HG02973 (cell line): ENCODE data around the gene GMEB2.
"Not testable (repeated sequence)": the region's sequence is repeated elsewhere in the genome, so short reads cannot be mapped to it uniquely, and the experiment has no call there.

Experiments used
- ATAC-seq: cut with Tn5 transposase; IDR thresholded peaks from one replicate; pipeline ENCODE4 v1.9.1; 2021; ENCODE audit warnings: moderate library complexity; ENCODE audit not compliant: unreplicated experiment

GMEB2 gene

DNA sequence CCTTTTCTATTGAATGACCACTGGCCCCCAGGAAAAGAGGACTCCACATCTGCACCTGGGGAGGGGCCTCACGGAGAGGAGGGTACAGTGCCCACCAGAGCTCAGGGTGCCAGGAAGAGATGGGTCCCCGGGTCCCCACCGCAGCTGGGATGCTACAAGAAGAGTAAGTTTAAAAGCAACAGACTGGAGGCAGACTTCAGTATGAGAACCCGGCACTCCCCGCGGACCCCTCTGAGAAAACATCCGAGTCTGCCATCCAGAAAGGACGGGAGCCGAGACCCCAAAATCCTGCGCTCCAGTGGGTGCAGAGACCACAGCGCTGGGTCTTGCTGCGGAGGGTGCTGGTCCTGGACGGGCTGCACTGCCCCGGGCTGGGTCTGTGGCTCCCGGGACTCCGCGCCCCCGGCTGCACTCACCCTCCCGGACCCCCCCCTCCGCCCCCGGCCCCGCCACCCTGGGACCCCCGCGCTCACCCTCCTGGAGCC is 53.2 kb downstream of the GMEB2 start:
- no peak for ATAC-seq

DNA sequence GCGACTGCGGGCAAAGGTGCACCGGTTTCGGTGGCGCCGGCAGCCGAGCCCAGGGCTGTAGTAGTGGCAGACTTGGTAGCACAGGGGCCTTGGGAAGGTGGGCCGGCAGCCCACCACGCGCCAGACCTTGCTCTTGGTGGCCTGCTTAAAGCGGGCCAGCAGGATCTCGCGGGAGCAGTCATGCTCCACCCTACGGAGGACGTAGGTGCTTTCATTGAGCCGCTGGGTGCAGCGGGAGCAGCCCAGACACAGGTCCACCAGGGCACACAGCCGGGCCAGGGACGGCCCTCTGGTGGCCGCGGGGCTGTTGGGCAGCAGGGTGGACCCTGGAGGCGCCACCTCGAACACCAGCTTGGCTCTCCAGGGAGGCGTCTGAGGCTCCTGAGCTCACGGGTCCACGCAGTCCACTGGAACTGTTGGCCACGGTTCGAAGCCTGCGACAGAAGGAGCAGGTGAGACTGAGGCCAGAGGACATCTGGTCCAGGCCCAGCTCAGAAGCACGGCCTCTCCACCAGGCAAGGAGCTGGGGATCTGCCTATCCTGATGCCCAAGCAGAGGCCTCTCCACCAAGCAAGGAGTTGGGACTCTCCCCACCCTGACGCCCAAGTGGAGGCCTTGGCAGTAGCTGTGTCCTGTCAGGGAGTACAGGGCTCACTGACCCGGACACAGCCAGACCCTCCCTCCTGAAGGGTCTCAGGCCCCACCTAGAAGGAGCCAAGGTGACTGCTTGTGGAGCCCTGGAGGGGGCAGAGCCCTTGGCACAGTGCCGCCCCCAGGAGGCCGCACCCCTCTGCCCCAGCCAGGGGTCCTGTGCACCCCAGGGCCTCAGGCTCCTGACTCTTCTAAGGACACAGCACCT is 53.9 kb downstream of the GMEB2 start:
- no peak for ATAC-seq

DNA sequence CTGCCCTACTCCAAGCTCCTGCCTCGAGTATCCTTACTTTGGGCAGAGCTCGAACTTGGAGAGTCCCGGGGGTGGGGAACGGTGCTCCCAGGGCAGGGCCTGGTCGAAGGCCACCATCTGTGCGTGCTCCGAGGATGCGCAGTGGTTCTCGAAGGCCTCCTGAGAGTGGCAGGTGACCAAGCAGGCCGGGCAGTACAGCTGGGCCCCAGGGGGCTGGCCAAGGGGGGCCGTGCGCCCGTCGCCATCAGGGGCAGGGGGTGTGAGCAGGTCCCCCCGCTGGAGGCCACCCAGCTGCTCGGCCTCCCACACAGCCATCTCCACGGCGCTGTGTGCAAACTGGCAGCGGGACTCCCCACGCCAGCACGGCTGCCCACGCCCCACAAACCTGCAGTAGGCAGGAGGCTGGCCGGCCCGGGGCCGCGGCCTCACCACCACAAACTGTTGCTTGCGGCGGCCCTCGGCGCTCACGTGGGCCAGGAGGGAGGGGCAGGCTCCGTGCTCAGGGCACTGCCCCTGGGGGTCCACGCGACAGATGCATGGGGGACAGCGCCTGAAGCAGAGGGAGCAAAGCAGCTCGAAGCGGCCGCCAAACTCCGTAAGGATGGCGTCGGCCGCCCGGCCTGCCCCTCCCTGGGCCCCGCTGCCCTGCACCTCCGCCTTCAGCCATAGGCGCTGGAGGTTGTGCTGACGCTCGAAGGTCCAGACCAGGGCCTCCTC is 54.7 kb downstream of the GMEB2 start:
- no peak for ATAC-seq

DNA sequence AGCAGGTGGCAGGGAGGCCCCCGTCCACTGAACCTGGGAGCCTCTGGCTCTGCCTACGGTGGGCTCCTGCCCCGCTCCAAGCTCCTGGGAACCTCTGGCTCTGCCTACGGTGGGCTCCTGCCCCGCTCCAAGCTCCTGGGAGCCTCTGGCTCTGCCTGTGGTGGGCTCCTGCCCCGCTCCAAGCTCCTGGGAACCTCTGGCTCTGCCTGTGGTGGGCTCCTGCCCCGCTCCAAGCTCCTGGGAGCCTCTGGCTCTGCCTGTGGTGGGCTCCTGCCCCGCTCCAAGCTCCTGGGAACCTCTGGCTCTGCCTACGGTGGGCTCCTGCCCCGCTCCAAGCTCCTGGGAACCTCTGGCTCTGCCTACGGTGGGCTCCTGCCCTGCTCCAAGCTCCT is 55.8 kb downstream of the GMEB2 start:
- ATAC-seq = not testable (repeated sequence)

DNA sequence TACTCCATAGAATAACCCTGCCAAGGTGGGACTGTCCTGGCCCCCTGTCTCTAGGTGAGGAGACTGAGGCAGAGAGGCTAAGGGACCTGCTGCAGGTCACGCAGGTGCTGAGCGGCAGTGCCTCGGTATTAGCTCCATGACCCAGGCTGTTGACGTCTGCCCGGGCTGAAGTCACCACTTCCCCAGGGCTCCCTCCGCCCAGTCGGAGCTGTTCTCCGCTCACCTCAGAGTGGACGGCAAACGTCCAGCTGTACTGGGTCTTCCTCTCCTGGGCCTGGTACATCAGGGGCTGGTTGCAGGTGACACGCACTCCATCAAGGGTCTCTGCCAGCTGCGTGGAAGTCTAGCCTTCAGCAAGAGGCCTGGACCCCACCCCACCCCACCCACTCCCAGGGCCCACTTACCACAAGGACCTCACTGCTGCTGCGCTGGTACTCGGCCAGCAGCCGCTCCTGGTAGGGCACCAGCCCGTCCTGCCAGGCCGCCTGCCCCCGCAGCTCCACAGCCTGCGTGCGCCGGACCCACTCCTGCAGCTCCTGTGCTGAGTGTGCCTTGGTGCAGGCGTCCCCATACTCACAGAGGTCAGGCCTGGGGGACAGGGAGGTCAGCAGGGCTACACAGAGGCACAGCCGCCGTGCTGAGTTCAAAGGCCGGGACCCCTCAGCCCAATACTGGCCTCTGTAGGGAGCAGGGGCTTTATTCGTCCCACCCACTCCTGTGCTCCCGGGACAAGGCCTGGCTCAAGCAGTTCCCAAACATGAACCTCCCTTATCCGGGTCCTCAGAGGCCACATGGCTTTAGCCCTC is 56.4 kb downstream of the GMEB2 start:
- ATAC-seq = no peak

DNA sequence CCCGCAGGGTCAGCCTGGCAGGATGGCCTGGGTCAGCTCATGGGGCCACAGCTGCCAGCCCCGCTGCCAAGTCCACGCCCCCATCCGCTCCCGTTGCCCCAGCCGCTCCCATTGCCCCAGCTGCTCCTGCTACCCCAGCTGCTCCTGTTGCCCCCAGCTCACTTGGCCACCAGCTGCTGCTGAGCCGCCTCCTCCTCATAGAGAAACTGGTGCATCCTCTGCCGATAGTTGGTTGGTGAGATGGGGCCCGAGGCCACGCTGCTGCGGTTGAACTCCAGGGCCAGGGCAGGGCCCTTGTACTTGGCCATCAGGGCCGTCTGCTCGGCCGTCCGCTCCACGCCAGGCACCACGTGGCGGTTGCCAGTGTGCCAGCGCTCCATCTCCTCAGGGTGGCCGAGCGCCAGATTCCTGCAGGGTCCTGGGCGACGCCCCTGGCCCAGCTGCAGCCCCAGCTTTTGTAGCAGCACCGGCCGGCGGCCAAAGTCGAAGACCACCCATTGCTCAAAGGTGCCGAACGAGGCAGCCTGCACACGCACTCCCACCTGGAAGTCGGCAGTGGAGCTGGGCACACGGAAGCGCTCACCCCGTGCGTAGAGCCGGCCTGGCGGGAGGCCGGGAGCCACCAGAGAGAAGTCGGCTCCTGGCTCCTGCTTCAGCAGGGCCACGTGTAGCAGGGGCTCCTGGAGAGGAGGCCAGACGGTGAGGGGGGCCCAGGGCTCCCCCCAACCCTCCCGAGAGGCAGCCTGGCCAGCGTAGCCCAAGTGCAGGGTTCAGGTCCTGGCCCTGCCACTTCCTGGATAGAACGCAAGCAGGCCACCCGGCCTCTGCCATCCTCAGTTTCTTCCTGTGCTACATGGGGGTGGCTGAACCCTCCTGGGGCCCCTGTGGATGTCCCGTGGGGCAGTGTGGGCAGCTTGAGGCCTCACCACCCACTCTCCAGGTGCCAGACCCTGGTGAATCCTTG is 57.6 kb downstream of the GMEB2 start:
- no peak for ATAC-seq

DNA sequence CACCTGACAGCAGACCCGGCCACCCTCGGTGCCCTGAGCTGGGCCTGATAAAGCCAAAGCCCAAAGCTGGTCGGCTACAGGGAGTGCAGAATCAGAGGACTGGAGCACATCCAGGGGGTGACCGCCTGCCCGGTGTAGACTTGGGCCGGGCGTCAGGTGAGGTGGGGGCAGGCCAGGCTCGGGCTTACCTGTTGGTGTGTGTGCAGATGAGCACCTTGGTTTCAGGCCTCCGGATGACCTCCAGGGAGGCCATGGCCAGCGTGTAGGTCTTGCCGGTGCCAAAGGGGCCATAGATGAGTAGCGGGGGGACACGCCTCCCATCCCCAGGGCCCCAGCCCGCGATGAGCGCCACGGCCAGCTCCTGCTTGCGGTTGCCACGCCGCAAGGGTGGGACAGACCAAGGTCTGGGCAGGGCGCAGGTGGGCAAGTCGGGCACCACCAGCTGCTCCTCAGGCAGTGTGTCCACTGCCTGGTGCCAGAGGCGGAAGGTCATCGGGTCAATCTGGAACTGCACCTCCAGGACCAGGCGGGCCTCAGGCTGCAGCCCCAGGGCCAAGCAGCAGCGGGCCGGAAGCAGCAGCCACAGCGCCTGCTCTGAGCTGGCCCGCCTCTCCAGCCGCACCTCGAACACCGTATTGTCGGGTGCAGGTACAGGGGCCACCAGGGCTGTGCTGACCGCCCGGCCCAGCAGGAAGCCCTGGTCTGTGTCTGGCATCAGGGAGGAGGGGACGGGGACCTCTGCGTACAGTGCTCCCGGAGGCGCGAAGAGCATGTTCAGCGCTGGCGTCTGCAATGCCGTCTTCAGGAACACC is 58.5 kb downstream of the GMEB2 start:
- no peak for ATAC-seq

DNA sequence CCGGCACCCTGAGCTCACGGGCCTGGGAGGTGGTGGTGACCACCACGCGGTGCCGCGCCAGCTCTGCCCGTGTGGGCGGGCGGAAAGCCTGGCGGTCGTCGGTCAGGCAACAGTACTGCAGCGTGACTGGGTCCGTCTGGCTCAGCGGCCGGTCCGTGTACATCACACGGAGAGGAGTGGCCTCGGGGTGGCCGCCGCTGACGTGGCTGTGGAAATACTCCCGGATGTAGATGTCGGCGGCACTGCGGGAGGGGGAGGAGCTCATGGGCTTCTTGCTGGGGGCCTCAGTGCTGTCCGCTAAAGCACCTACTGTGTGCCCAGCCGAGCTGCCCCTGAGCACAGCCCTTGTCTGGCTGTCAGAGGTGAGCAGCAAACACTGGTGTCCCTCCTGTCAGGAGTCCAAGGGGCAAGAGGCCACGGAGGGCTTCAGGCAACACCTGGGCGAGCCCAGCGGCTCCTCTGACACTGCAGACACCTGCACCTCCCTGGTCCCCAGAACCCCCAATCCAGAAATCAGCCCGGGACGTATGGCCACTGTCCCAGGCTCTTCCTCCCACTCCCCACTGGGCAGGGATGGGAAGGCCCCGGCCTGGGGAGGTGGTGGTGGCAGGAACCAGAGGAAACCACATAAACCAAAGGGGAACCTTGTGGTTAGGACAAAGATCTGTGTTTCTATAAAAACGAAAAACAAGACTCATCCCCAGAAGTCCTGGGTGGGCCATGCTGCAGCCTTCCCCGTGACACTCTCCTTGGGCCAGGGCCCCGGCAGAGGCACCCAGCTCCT is 59.3 kb downstream of the GMEB2 start:
- peak; percentile 57 for ATAC-seq

DNA sequence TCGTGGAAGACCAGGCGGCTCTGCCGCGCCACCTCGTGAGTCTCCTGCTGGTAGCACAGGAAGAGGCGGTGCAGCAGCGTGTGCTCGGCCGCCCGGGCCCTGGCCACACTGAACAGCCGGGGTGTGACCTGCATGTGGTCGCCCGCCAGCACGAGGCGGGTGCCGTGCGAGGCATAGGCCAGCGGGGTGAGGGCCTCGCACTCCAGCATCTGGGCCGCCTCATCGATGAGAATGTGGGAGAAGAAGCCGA is 59.8 kb downstream of the GMEB2 start:
- ATAC-seq = no peak

DNA sequence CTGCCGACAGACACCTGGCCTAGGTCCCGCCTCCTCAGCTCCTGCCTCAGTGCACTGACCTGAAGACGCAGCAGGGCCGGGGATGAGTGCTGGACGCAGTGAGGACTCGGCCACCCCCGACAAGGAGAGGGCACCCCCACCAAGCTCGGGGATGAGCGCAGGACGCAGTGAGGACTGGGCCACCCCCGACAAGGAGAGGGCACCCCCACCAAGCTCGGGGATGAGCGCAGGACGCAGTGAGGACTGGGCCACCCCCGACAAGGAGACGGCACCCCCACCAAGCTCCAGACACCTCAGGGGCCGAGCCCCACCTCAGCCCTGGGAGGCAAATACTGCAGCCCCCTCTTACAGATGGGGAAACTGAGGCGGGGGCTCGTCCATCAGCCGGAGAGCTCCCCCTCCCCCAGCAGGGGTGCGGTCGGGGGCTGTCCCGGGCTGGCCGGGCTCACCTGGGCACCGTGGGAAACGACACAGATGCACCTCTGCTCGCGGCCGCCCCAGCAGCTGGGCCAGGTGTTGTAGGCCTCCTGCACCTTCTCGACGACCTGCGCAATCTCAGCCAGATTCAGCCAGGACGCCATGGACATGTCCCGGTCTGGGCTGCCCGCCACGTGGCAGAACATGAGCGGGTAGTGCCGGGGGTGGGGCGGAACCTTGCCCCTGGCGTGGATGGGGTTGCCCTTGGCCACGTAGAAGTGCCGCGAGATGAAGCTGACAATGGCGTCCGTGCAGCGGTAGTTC is 60.3 kb downstream of the GMEB2 start:
- no peak for ATAC-seq

DNA sequence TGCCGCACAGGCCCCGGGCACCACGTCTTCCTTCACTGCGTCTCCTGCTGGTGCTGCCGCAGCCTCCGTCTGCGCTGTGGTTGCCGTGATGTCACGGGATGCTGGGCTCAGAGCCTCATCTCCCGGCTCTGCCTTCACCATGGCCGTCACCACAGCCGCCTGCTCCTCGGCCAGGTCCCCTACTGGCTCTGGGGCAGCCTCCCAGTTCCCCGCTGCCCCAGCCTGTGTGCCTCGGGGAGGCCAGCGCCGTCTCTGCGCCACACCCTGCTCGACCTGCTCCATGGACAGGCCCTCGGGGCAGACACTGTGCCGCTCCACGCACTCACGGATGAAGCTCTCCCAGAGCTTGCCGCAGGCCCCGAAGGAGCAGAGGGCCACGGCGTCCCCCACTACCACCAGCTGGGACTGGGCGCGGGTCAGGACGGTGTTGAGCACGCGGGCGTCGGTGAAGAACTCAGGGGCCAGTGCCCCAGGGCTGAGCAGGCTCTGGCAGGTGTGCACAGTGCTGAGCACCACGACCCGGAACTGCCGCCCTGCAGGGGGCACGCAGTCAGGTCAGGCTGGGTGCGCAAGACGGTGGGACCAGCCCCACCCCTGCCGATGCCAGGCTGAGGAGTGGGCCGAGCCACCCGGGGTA is 61.1 kb downstream of the GMEB2 start:
- no peak for ATAC-seq

DNA sequence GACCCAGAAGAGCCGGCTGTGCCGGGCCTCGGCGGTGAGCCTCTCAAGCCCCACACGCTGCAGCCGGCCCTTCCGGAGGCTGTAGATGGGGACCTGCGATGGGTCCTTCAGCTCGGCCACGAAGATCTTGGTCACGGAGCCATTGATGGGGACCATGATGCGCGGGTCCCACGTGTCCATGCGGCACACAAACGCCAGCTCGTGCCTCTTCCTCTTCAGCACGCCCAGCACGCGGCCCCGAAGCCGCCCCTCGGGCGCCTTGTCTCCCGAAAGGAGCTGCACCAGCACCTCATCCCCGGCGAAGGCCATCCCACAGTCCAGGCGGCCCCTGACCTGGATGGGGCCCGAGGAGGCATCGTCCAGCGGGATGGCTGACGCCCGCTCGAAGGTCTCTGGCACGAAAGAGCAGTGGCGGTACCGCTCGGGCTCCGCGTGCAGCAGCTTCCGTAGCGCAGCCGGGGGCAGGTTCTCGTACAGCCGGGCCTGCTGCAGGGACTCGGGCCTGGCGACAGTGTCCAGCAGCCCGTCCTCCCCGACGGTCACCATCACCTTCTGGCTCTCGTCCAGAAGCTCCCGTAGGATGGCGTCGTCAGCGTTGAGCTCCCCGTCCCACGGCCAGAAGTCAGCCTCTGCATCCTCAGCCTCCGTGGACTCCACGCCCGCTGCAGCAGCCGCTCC is 61.7 kb downstream of the GMEB2 start:
- no peak for ATAC-seq

DNA sequence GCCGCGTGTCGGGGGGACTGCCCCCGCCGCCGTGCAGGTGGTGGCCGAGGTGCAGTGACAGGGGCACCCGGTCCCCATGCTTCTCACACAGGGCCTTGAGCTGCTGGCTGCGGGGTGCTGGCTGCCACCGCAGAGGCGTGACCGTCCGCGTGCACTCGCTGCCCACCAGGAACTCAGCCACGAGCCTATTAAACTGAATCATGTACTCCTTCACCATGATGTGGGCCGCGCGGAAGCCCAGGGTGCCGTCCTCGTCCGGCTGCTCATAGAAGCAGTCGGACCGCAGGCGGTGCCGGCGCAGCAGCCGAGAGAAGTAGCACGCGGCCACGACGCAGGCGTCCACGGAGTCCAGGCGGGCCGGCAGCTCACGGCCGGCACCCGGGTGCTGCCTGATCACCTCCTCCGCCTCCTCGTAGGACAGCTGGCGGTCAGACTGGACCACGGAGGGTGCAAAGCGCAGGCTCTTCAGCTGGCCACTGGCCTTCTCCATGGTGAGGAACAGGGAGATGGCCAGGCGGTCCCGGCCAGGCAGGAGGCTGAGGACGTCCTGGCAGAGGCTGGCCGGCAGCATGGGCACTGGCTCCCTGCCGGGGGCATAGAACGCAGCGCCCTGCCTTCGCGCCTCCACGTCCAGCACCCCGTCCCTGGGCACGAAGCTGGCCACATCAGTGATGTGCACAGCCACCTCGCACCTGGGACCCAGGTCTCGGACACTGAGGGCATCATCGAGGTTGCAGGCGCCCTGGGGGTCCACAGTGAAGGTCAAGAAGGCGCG is 62.7 kb downstream of the GMEB2 start:
- no peak for ATAC-seq

DNA sequence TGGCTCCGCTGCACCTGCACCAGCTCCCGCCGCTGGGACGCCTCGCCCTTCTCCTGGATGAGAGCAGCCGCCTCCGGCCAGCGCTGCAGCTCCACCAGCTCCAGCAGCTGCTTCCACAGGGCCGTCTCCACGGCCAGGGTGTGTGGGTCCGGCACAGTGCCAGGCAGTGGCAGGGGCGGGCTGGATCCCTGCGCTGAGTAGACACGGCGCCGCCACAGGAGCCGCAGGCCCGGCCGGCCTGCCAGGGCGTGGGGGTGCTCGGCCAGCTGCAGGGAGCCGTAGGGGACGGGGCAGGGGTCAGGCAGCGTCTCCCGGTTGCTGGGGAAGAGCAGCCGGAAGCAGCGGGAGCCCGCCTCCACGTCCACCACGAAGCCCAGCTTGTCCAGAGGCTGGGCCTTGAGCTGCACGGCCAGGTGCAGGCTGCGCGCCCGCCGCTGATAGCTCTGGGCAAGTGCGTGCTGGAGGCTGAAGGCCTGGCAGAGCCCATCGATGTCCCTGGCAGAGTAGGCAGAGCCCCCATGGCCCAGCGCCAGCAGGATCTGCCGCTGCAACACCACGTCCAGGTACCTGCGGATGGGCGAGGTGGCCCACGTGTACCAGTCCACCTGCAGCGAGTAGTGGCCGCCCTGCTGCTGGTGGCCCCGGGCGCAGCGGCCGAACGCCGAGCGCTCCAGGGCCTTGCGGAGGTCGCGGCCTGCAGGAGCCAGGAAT is 63.5 kb downstream of the GMEB2 start:
- ATAC-seq = no peak

DNA sequence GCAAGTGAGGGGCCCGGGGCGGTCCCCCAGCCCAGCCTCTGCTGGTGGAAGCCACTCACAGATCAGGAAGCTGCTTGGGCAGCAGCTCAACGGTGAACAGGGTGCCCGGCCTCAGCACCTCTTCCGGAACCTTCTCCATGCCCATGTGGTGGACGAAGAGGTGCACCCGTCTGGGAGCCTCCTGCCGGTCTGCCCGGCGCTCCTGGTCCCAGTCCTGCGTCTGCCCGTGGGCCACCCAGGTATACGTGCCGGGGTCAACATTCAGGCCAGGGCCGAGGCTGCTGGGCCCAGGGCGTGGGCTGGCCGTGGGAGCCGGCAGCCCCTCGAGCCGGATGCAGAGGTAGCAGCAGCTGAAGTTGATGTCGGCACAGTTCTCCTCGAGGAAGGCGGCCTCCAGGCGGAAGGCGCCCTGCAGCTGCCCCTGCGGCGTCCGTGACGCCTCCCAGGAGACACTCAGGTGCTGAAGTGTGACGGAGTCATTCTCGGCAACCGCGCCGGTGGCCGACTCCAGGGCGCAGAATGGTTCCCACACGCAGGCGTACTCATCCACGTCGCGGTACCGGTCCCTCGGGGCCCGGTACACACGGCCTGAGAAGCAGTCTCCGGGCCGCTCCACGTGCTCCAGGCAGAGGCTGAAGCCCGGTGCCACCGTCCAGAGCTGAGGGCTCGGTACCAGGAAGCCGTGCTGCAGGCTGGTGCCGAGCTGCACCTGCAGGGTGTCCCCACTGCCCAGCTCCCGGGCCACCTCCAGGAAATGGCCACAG is 64.3 kb downstream of the GMEB2 start:
- ATAC-seq = no peak
